HCT116 (cell line): ENCODE results near the gene ZNF516. TPM values are rescaled to one million over a fixed set of nuclear protein-coding genes. Genes with fewer than 3 reads are reported as not detected.

ENCODE experiments used
- ATAC-seq: fragments of 200-7000 bp; cut with Tn5 transposase; 2 replicates; pipeline ENCODE4 v1.9.1; 2020; ENCODE audit warnings: mild to moderate bottlenecking, moderate library complexity
- BruUV-seq: library from RNA; stranded (reverse); fragments of 400-500 nt; replicated peaks from 2 replicates; lab custom pipeline; 2021; lab: Mats Ljungman, UMichigan
- CTCF ChIA-PET: fragments of 300-600 bp; sonication (Branson Sonifier 250); formaldehyde crosslinking; loops from one replicate; lab custom pipeline; 2021; ENCODE audit warnings: antibody characterized with exemption; lab: Charles Lee
- POLR2A ChIA-PET: fragments of 300-600, 350-600 bp; sonication (Branson Sonifier 250); formaldehyde crosslinking; loops from one replicate; lab custom pipeline; 2021; ENCODE audit warnings: antibody characterized with exemption; lab: Charles Lee
- RAD21 ChIA-PET, 2 experiments: fragments of 300-600 bp; sonication (Branson Sonifier 250); formaldehyde crosslinking; loops; one replicate each; lab custom pipeline; 2023; ENCODE audit warnings: low total read pairs in 2 of 2; ENCODE audit not compliant: uncharacterized antibody in 2 of 2, unreplicated experiment in 2 of 2, low non-redundant PET in 1 of 2; lab: Charles Lee
- DNase-seq: peaks from one replicate; pipeline ENCODE4 v3.0.0-alpha.2; 2010; ENCODE audit warnings: low read depth, low spot score
- H2AFZ ChIP-seq: fragments of 200-600 bp; shearing (Covaris generic), sonication (generic); 2 replicates; pipeline ENCODE4 v1.6.1; 2017; ENCODE audit warnings: low read depth, mixed run types, mixed read lengths, antibody characterized with exemption, low read length; ENCODE audit not compliant: poor library complexity, severe bottlenecking
- H3K27ac ChIP-seq: 2 replicates; pipeline ENCODE4 v1.5.1; 2012; ENCODE audit warnings: low read depth, low read length
- H3K27me3 ChIP-seq: fragments of 200-600 bp; sonication (generic); 2 replicates; pipeline ENCODE4 v1.6.1; 2016; ENCODE audit warnings: mixed run types, low read length, mixed read lengths; ENCODE audit not compliant: insufficient read depth
- H3K36me3 ChIP-seq, 2 experiments: fragments of 200-500 bp in 1 of 2; fragments of 200-600 bp in 1 of 2; sonication (Bioruptor generic) in 1 of 2; sonication (generic) in 1 of 2; 2 replicates each; pipeline versions ENCODE4 v1.5.1 to v1.6.1; 2014 to 2016; ENCODE audit warnings: low read length in 2 of 2, inconsistent platforms in 1 of 2, mixed read lengths in 1 of 2, mixed run types in 1 of 2; ENCODE audit not compliant: insufficient read depth in 2 of 2, control insufficient read depth in 1 of 2
- H3K4me1 ChIP-seq, 2 experiments: fragments of 200-600 bp in 1 of 2; sonication (generic) in 1 of 2; 2 replicates each; pipeline versions ENCODE4 v1.5.1 to v1.6.1; 2012 to 2017; ENCODE audit warnings: low read length in 2 of 2, inconsistent platforms in 1 of 2, mild to moderate bottlenecking in 1 of 2, mixed read lengths in 1 of 2, mixed run types in 1 of 2, moderate library complexity in 1 of 2; ENCODE audit not compliant: insufficient read depth in 2 of 2, control insufficient read depth in 1 of 2
- H3K4me2 ChIP-seq: fragments of 200-600 bp; sonication (generic); 2 replicates; pipeline ENCODE4 v1.6.1; 2017; ENCODE audit warnings: mixed run types, low read length, mixed read lengths
- H3K4me3 ChIP-seq, 2 experiments: fragments of 200-600 bp in 1 of 2; sonication (generic) in 1 of 2; replicated peaks in 1 of 2; 2 replicates each; pipeline ENCODE4 v1.5.1; 2011 to 2016; ENCODE audit warnings: low read length in 2 of 2, control low read depth in 1 of 2, low read depth in 1 of 2, mild to moderate bottlenecking in 1 of 2, mixed read lengths in 1 of 2, mixed run types in 1 of 2
- H3K79me2 ChIP-seq: fragments of 200-600 bp; sonication (generic); 2 replicates; pipeline ENCODE4 v1.6.1; 2017; ENCODE audit warnings: mild to moderate bottlenecking, mixed run types, low read length, moderate library complexity, mixed read lengths; ENCODE audit not compliant: insufficient read depth
- H3K9ac ChIP-seq: fragments of 200-600 bp; sonication (generic); 2 replicates; pipeline ENCODE4 v1.6.1; 2016; ENCODE audit warnings: low read length, mixed read lengths
- H3K9me2 ChIP-seq: fragments of 200-600 bp; sonication (generic), shearing (Covaris generic); 2 replicates; pipeline ENCODE4 v1.6.1; 2017; ENCODE audit warnings: mixed run types, mild to moderate bottlenecking, moderate library complexity; ENCODE audit not compliant: insufficient read depth
- H3K9me3 ChIP-seq, 2 experiments: fragments of 200-500 bp in 1 of 2; fragments of 200-600 bp in 1 of 2; sonication (Bioruptor generic) in 1 of 2; sonication (generic) in 1 of 2; 2 replicates each; pipeline ENCODE4 v1.6.1; 2014 to 2017; ENCODE audit warnings: low read length in 2 of 2, mixed read lengths in 2 of 2, inconsistent platforms in 1 of 2, low read depth in 1 of 2, mild to moderate bottlenecking in 1 of 2, mixed run types in 1 of 2, moderate library complexity in 1 of 2; ENCODE audit not compliant: control insufficient read depth in 1 of 2, insufficient read depth in 1 of 2
- H4K20me1 ChIP-seq: fragments of 200-600 bp; sonication (generic), shearing (Covaris generic); 2 replicates; pipeline ENCODE4 v1.6.1; 2017; ENCODE audit warnings: mixed run types, mild to moderate bottlenecking, moderate library complexity; ENCODE audit not compliant: insufficient read depth
- ATF3 ChIP-seq: IDR thresholded peaks from 2 replicates; pipeline ENCODE4 v1.6.1; 2012
- EGR1 ChIP-seq: IDR thresholded peaks from 2 replicates; pipeline ENCODE4 v1.6.1; 2012; ENCODE audit warnings: low read depth
- ELF1 ChIP-seq: IDR thresholded peaks from 2 replicates; pipeline ENCODE4 v1.6.1; 2012; ENCODE audit warnings: low read depth, borderline replicate concordance
- EZH2phosphoT487 ChIP-seq: fragments of 200-600 bp; IDR thresholded peaks from 2 replicates; pipeline ENCODE4 v1.6.1; 2018; ENCODE audit warnings: antibody characterized with exemption, borderline replicate concordance
- FOSL1 ChIP-seq: IDR thresholded peaks from 2 replicates; pipeline ENCODE4 v1.6.1; 2012; ENCODE audit warnings: low read depth
- JUND ChIP-seq: IDR thresholded peaks from 2 replicates; pipeline ENCODE4 v1.6.1; 2012
- POLR2A ChIP-seq: IDR thresholded peaks from 2 replicates; pipeline ENCODE4 v1.7.0; 2011; ENCODE audit warnings: borderline replicate concordance; ENCODE audit not compliant: insufficient read depth, insufficient read length; ENCODE audit errors: extremely low read depth
- POLR2AphosphoS5 ChIP-seq: IDR thresholded peaks from 2 replicates; pipeline ENCODE4 v1.6.1; 2011; ENCODE audit warnings: mild to moderate bottlenecking, low read depth, low read length, moderate library complexity
- SIN3A ChIP-seq: IDR thresholded peaks from 2 replicates; pipeline ENCODE4 v1.6.1; 2012; ENCODE audit warnings: low read depth
- TCF7L2 ChIP-seq: IDR thresholded peaks from 2 replicates; pipeline ENCODE4 v1.7.0; 2011; ENCODE audit warnings: borderline replicate concordance, inconsistent platforms; ENCODE audit not compliant: insufficient read depth, insufficient read length; ENCODE audit errors: extremely low read depth
- YY1 ChIP-seq: IDR thresholded peaks from 2 replicates; pipeline ENCODE4 v1.6.1; 2011; ENCODE audit warnings: low read length, low read depth, moderate library complexity, mild to moderate bottlenecking; ENCODE audit not compliant: insufficient replicate concordance; ENCODE audit errors: extremely low read depth
- ZFX ChIP-seq: fragments of 450-650 bp; IDR thresholded peaks from 2 replicates; pipeline ENCODE4 v1.6.1; 2017
- ZNF274 ChIP-seq: fragments of 200-500 bp; sonication (Bioruptor generic); IDR thresholded peaks from 2 replicates; pipeline ENCODE4 v1.6.1; 2014; ENCODE audit warnings: mild to moderate bottlenecking, low read depth, low read length, inconsistent platforms
- intact Hi-C: fragments of 100-400 bp; cut with micrococcal nuclease; formaldehyde crosslinking; loops from 2 replicates; pipeline ENCODE4 v1.10.0; 2022
- total RNA-seq: library from RNA; stranded (reverse); gene quantifications from one replicate; pipeline ENCODE4 v1.2.1, GENCODE V29; 2021; ENCODE audit not compliant: unreplicated experiment
- TF ChIP-seq, protein P1 (sequence below): IDR thresholded peaks from 2 replicates; pipeline ENCODE4 v1.6.1; 2011; ENCODE audit warnings: mild to moderate bottlenecking, low read length, moderate library complexity; ENCODE audit not compliant: insufficient replicate concordance; ENCODE audit errors: extremely low read depth

The ZNF516 gene
- total RNA-seq, 1 experiment from 2014 or later, result 32.0 TPM

GRCh38 chr18:76380127-76380729 is 114.8 kb downstream of the ZNF516 start:
- BruUV-seq, result no TSS peak
- H3K27me3 ChIP-seq, result no peaks in the 10 kb centered on the region
- no peaks in the 10 kb centered on the region for H3K9me2 ChIP-seq
- no peaks in the 10 kb centered on the region for H3K79me2 ChIP-seq
- H4K20me1 ChIP-seq, result no peaks in the 10 kb centered on the region
- no peaks in the 10 kb centered on the region; a peak in 1 of 4 replicates for H3K36me3 ChIP-seq
- intact Hi-C loops, result no loop called here
- H3K4me3 ChIP-seq, result no peak overlapping the region
- no peak overlapping the region for H2AFZ ChIP-seq
- no peaks in the 10 kb centered on the region for H3K9me3 ChIP-seq
- TF ChIP-seq POLR2A (no peak), POLR2AphosphoS5 (no peak), ELF1 (no peak), JUND (no peak), ATF3 (no peak), EGR1 (no peak), FOSL1 (no peak), ZFX (no peak), EZH2phosphoT487 (no peak), YY1 (no peak), TCF7L2 (no peak), ZNF274 (no peak), SIN3A (no peak)
- TF ChIP-seq, protein P1, sequence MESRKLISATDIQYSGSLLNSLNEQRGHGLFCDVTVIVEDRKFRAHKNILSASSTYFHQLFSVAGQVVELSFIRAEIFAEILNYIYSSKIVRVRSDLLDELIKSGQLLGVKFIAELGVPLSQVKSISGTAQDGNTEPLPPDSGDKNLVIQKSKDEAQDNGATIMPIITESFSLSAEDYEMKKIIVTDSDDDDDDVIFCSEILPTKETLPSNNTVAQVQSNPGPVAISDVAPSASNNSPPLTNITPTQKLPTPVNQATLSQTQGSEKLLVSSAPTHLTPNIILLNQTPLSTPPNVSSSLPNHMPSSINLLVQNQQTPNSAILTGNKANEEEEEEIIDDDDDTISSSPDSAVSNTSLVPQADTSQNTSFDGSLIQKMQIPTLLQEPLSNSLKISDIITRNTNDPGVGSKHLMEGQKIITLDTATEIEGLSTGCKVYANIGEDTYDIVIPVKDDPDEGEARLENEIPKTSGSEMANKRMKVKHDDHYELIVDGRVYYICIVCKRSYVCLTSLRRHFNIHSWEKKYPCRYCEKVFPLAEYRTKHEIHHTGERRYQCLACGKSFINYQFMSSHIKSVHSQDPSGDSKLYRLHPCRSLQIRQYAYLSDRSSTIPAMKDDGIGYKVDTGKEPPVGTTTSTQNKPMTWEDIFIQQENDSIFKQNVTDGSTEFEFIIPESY, result no peak
- no peak overlapping the region for H3K4me2 ChIP-seq
- H3K27ac ChIP-seq, result no peak overlapping the region
- ChIA-PET POLR2A (no interaction called here), CTCF (interaction anchor here (1.0 to 1.5 kb wide), 3 partner anchors 8 to 329 kb away, joined by 3 to 7 read pairs (median 5); no protein-coding TSS in a partner anchor), RAD21 (no interaction called here)
- no peak overlapping the region for H3K9ac ChIP-seq
- DNase-seq (no peak), ATAC-seq (no peak)
- H3K4me1 ChIP-seq, result peaks cover 0 to 9% of the 10 kb centered on the region in 2 experiments; a peak in 3 of 4 replicates
